MCF 10A (cell line): ENCODE data around the gene ARMH2. TPM values are rescaled to one million over a fixed set of nuclear protein-coding genes. Genes with fewer than 3 reads are reported as not detected.

Experiments
- BruUV-seq: library from RNA; stranded (reverse); fragments of 400-500 nt; replicated peaks from 2 replicates; lab custom pipeline; 2021; lab: Mats Ljungman, UMichigan
- CTCF ChIA-PET: fragments of 300-600 bp; sonication (Branson Sonifier 250); formaldehyde crosslinking; extraction: SDS; loops from one replicate; lab custom pipeline; 2021; ENCODE audit warnings: antibody characterized with exemption, inconsistent platforms; lab: Yijun Ruan, JAX
- POLR2A ChIA-PET: fragments of 300-600, 350-650 bp; sonication (Branson Sonifier 250); formaldehyde crosslinking; extraction: SDS; loops from one replicate; lab custom pipeline; 2020; ENCODE audit warnings: antibody characterized with exemption, inconsistent platforms; lab: Yijun Ruan, JAX
- DNase-seq: peaks from one replicate; pipeline ENCODE4 v3.0.0-alpha.2; 2018; ENCODE audit not compliant: unreplicated experiment
- H3K27ac Mint-ChIP-seq: one replicate; pipeline ENCODE4 v1.8.0; 2022; ENCODE audit warnings: mild to moderate bottlenecking, low read depth, mixed read lengths; ENCODE audit not compliant: unreplicated experiment
- H3K27me3 Mint-ChIP-seq: one replicate; pipeline ENCODE4 v1.8.0; 2022; ENCODE audit warnings: mixed read lengths; ENCODE audit not compliant: insufficient read depth, unreplicated experiment
- H3K36me3 Mint-ChIP-seq: one replicate; pipeline ENCODE4 v1.8.0; 2022; ENCODE audit warnings: mild to moderate bottlenecking, moderate library complexity, mixed read lengths; ENCODE audit not compliant: insufficient read depth, unreplicated experiment
- H3K4me1 Mint-ChIP-seq: one replicate; pipeline ENCODE4 v1.8.0; 2022; ENCODE audit warnings: mixed read lengths; ENCODE audit not compliant: insufficient read depth, unreplicated experiment
- H3K4me3 Mint-ChIP-seq: one replicate; pipeline ENCODE4 v1.8.0; 2022; ENCODE audit warnings: mild to moderate bottlenecking, moderate library complexity, mixed read lengths; ENCODE audit not compliant: unreplicated experiment
- H3K9me3 Mint-ChIP-seq: one replicate; pipeline ENCODE4 v1.8.0; 2022; ENCODE audit warnings: mixed read lengths; ENCODE audit not compliant: unreplicated experiment
- intact Hi-C: fragments of 100-400 bp; cut with micrococcal nuclease; formaldehyde crosslinking; loops from 2 replicates; pipeline ENCODE4 v1.14.1; 2022
- total RNA-seq: library from RNA; stranded (reverse); gene quantifications from 2 replicates; pipeline ENCODE4 v1.2.3, GENCODE V29; 2022
- TF ChIP-seq, protein P1 (sequence below): fragments of 200-600 bp; IDR thresholded peaks from one replicate; pipeline ENCODE4 v1.8.0; 2022; ENCODE audit warnings: antibody characterized with exemption, mild to moderate bottlenecking; ENCODE audit not compliant: unreplicated experiment

ARMH2 gene
- total RNA-seq, 1 experiment from 2014 or later, result not detected

- Mint-ChIP-seq H3K36me3 (no peaks in the 10 kb centered on the region), H3K27ac (no peak overlapping the region), H3K27me3 (no peaks in the 10 kb centered on the region), H3K4me1 (peaks cover 8% of the 10 kb centered on the region), H3K9me3 (no peaks in the 10 kb centered on the region), H3K4me3 (no peak overlapping the region)
- no peak for DNase-seq
- intact Hi-C loops, result no loop called here
- ChIA-PET POLR2A (interaction anchor here (0.7 to 1.2 kb wide), 3 partner anchors 24 to 448 kb away, joined by 3 read pairs; no protein-coding TSS in a partner anchor), CTCF (interaction anchor here (1.1 to 1.2 kb wide), 2 partner anchors 9 to 223 kb away, joined by 3 to 4 read pairs; no protein-coding TSS in a partner anchor)
- no TSS peak for BruUV-seq
- TF ChIP-seq, protein P1, sequence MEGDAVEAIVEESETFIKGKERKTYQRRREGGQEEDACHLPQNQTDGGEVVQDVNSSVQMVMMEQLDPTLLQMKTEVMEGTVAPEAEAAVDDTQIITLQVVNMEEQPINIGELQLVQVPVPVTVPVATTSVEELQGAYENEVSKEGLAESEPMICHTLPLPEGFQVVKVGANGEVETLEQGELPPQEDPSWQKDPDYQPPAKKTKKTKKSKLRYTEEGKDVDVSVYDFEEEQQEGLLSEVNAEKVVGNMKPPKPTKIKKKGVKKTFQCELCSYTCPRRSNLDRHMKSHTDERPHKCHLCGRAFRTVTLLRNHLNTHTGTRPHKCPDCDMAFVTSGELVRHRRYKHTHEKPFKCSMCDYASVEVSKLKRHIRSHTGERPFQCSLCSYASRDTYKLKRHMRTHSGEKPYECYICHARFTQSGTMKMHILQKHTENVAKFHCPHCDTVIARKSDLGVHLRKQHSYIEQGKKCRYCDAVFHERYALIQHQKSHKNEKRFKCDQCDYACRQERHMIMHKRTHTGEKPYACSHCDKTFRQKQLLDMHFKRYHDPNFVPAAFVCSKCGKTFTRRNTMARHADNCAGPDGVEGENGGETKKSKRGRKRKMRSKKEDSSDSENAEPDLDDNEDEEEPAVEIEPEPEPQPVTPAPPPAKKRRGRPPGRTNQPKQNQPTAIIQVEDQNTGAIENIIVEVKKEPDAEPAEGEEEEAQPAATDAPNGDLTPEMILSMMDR, result no peak
These were observed 3.6 kb downstream of the ARMH2 start for GRCh38 chr6:24795106-24795505.

- H3K4me1 Mint-ChIP-seq, result no peaks in the 10 kb centered on the region
- TF ChIP-seq, protein P1, result no peak
- H3K27ac Mint-ChIP-seq, result no peak overlapping the region
- no peak overlapping the region for H3K4me3 Mint-ChIP-seq
- intact Hi-C loops, result no loop called here
- ChIA-PET CTCF (interaction anchor here (0.9 kb wide), 1 partner anchor 51 kb away, joined by 3 read pairs; no protein-coding TSS in a partner anchor), POLR2A (interaction anchor here (0.6 to 2.2 kb wide), 5 partner anchors 9 to 65 kb away, joined by 3 to 11 read pairs (median 3); partner anchors contain the start of gene GMNN)
- H3K36me3 Mint-ChIP-seq, result peaks cover 39% of the 10 kb centered on the region
- H3K9me3 Mint-ChIP-seq, result no peaks in the 10 kb centered on the region
- no peaks in the 10 kb centered on the region for H3K27me3 Mint-ChIP-seq
- DNase-seq, result no peak
- BruUV-seq, result no TSS peak
These were observed 10.6 kb downstream of the ARMH2 start for GRCh38 chr6:24788031-24788665.

- peaks cover 32% of the 10 kb centered on the region for H3K4me1 Mint-ChIP-seq
- no peaks in the 10 kb centered on the region for H3K9me3 Mint-ChIP-seq
- H3K36me3 Mint-ChIP-seq, result peaks cover 43% of the 10 kb centered on the region
- peak overlapping the region; percentile 59 for H3K27ac Mint-ChIP-seq
- H3K27me3 Mint-ChIP-seq, result no peaks in the 10 kb centered on the region
- TF ChIP-seq, protein P1, result no peak
- intact Hi-C loops, result no loop called here
- ChIA-PET CTCF (no interaction called here), POLR2A (interaction anchor here (1.0 to 2.6 kb wide), 5 partner anchors 27 to 237 kb away, joined by 3 to 10 read pairs (median 4); no protein-coding TSS in a partner anchor)
- no peak for DNase-seq
- BruUV-seq, result no TSS peak
- no peak overlapping the region for H3K4me3 Mint-ChIP-seq
These were observed 18.5 kb downstream of the ARMH2 start for GRCh38 chr6:24780206-24780605.

- no peak for DNase-seq
- H3K27ac Mint-ChIP-seq, result peak overlapping the region; percentile 59
- ChIA-PET POLR2A (interaction anchor here (0.8 to 2.6 kb wide), 12 partner anchors 8 to 238 kb away, joined by 3 to 10 read pairs (median 4); partner anchors contain the start of genes ACOT13 and TDP2), CTCF (interaction anchor here (0.6 to 2.0 kb wide), 5 partner anchors 11 to 291 kb away, joined by 3 to 9 read pairs (median 3); no protein-coding TSS in a partner anchor)
- intact Hi-C loops, result loop anchor here (10.0 kb wide), 1 partner anchor 825 kb away; no protein-coding TSS in a partner anchor
- H3K9me3 Mint-ChIP-seq, result no peaks in the 10 kb centered on the region
- BruUV-seq, result no TSS peak
- H3K36me3 Mint-ChIP-seq, result peaks cover 45% of the 10 kb centered on the region
- peaks cover 32% of the 10 kb centered on the region for H3K4me1 Mint-ChIP-seq
- TF ChIP-seq, protein P1, result no peak
- peak overlapping the region; percentile 29 for H3K4me3 Mint-ChIP-seq
- no peaks in the 10 kb centered on the region for H3K27me3 Mint-ChIP-seq
These were observed 19.2 kb downstream of the ARMH2 start for GRCh38 chr6:24779416-24780016.
